ENCODE results near the gene ARHGEF10L. TPM values are rescaled to one million over a fixed set of nuclear protein-coding genes. Genes with fewer than 3 reads are reported as not detected.
"Not testable (repeated sequence)": the region's sequence is repeated elsewhere in the genome, so short reads cannot be mapped to it uniquely, and the experiment has no call there.

ARHGEF10L gene, protein sequence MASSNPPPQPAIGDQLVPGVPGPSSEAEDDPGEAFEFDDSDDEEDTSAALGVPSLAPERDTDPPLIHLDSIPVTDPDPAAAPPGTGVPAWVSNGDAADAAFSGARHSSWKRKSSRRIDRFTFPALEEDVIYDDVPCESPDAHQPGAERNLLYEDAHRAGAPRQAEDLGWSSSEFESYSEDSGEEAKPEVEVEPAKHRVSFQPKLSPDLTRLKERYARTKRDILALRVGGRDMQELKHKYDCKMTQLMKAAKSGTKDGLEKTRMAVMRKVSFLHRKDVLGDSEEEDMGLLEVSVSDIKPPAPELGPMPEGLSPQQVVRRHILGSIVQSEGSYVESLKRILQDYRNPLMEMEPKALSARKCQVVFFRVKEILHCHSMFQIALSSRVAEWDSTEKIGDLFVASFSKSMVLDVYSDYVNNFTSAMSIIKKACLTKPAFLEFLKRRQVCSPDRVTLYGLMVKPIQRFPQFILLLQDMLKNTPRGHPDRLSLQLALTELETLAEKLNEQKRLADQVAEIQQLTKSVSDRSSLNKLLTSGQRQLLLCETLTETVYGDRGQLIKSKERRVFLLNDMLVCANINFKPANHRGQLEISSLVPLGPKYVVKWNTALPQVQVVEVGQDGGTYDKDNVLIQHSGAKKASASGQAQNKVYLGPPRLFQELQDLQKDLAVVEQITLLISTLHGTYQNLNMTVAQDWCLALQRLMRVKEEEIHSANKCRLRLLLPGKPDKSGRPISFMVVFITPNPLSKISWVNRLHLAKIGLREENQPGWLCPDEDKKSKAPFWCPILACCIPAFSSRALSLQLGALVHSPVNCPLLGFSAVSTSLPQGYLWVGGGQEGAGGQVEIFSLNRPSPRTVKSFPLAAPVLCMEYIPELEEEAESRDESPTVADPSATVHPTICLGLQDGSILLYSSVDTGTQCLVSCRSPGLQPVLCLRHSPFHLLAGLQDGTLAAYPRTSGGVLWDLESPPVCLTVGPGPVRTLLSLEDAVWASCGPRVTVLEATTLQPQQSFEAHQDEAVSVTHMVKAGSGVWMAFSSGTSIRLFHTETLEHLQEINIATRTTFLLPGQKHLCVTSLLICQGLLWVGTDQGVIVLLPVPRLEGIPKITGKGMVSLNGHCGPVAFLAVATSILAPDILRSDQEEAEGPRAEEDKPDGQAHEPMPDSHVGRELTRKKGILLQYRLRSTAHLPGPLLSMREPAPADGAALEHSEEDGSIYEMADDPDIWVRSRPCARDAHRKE (N-terminal part only)
- total RNA-seq, result 100 to 1,000 TPM in 1 of 4 donors, 10 to 100 TPM in 3; 65.0 to 136 (median 94.1) TPM

DNA sequence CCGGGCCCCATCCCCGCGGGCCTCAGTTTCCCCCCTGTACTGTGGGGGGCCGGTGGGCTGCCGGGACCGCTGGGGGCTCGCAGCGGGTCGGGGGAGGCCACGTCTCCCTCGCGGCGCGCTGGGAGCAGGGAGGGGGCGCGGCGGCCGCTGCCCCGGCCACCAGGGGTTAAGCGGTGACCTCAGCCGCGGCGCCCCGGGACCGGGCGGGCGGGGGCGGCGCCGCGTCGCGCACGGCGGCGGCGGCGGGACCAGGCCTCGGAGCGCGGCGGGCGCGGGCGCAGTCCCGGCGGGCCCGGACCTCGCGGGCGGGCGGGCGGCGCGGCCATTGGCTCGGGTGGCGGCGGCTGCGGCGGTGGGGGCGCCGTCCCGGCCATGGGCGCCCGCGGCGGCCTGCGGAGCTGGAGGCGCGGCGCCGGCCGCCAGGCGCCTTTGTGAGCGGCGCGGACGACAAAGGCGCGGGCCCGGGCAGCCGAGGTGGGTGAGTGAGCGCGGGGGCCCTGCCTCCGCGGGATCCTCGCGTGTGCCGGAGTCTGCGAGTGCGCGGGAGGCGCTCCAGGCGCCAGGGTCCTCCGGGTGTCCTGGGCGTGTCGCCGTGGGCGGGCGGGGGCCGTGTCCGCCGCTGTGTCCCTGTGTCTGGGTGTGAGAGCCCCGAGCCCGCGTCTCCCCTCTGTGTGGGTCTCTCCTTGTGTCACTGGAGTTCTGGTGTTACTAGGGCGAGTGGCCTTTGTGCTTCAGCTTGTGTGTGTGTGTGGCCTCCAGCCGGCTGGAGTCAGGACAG is at the start of gene ARHGEF10L:
Gene ARHGEF10L (plus strand): TSS at position 222 of the 778 bp plus-strand sequence. CDS start 40,898 bp downstream, outside the sequence.
- TF ChIP-seq CTCF (IDR thresholded peaks at IDR 0.05) (no peak), POLR2AphosphoS5 (IDR thresholded peaks at IDR 0.05) (no peak), POLR2A (IDR thresholded peaks at IDR 0.05) (no peak), EP300 (IDR thresholded peaks at IDR 0.05) (no peak)
- Histone ChIP-seq H3K27me3 (no peaks in the 10 kb centered on the region), H3K36me3 (no peaks in the 10 kb centered on the region), H3K4me1 (peaks cover 38% of the 10 kb centered on the region), H3K4me3 (peak within 1 kb of the TSS; percentile 75), H3K27ac (peak within 1 kb of the TSS; percentile 96), H3K9me3 (no peaks in the 10 kb centered on the region)
- WGBS, result no CpG with 5 or more reads among the region's 108 CpGs
- no peak for DNase-seq (ENCODE audit: low spot score in 2 of 2)

DNA sequence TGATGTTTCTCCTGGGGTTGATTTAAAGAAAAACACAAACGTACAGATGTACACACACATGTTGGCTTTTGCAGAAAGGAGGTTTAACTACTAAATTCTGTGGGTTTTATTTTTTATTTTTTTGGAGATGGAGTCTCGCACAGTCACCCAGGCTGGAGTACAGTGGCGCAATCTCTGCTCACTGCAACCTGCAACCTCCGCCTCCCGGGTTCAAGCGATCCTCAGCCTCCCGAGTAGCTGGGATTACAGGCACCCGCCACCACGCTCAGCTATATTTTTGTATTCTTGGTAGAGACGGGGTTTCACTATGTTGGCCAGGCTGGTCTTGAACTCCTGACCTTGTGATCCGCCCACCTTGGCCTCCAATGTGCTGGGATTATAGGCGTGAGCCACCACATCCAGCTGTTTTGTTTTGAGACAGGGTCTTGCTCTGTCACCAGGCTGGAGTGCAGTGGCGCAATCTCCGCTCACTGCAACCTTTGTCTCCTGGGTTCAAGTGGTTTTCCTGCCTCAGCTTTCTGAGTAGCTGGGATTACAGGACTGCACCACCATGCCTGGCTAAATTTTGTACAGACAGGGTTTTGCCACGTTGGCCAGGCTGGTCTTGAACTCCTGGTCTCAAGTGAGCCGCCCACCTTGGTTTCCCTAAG is 49.6 kb upstream of the ARHGEF10L start:
- H3K27ac ChIP-seq; H3K4me1 ChIP-seq; H3K27me3 ChIP-seq; H3K9me3 ChIP-seq; DNase-seq (ENCODE audit: low spot score in 2 of 2); H3K4me3 ChIP-seq; H3K36me3 ChIP-seq: not testable (repeated sequence)
- 89% methylated on average over 16 of the region's 16 CpGs for WGBS

DNA sequence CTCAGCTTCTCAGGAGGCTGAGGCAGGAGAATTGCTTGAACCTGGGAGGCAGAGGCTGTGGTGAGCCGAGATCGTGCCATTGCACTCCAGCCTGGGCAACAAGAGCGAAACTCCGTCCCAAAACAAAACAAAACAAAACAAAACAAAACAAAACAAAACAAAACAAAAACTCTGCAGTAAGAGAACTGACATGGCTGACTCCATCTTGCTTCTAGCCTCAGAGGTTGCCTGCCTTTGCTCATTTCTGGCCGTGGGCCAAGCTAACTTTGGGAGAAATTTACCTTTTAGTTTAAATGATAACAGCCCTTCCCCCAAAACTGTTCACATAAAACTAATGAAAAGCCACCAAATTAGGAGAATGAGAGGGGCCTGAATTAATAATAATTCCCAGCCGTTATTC is 48.8 kb upstream of the ARHGEF10L start:
- H3K9me3 ChIP-seq; H3K36me3 ChIP-seq; H3K4me3 ChIP-seq; H3K27ac ChIP-seq; H3K27me3 ChIP-seq; H3K4me1 ChIP-seq; DNase-seq (ENCODE audit: low spot score in 2 of 2): not testable (repeated sequence)
- 81% methylated on average over 6 of the region's 6 CpGs for WGBS

- no peaks in the 10 kb centered on the region for H3K36me3 ChIP-seq
- no peak overlapping the region for H3K27ac ChIP-seq
- WGBS, result 20% methylated on average over 5 of the region's 5 CpGs
- H3K9me3 ChIP-seq, result no peaks in the 10 kb centered on the region
- DNase-seq (ENCODE audit: low spot score in 2 of 2), result peak; percentile 82 to 84
- H3K27me3 ChIP-seq, result no peaks in the 10 kb centered on the region
- TF ChIP-seq POLR2A (IDR thresholded peaks at IDR 0.05) (no peak), POLR2AphosphoS5 (IDR thresholded peaks at IDR 0.05) (no peak), EP300 (IDR thresholded peaks at IDR 0.05) (no peak), CTCF (IDR thresholded peaks at IDR 0.05) (peak; percentile 73 to 81)
- no peak overlapping the region for H3K4me3 ChIP-seq
- peaks cover 3% of the 10 kb centered on the region for H3K4me1 ChIP-seq
Measured at GRCh38 chr1:17494114-17494729, 45.3 kb upstream of the ARHGEF10L start.

DNA sequence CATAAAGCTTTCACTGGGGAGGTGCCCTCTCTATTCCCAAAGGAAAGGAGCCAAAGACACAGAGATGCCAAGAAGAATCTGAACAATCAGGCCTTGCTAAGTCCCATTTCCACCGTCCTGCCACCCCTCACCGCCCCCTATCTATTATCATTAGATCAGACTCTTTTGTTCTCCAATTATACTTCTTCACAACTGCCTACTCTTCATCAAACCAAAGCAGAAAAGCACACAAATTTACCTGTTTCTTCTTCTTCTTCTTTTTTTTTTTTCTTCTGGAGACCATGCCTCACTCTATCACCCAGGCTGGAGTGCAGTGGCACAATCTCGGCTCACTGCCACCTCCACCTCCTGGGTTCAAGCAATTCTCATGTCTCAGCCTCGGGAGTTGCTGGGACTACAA is 43.1 kb upstream of the ARHGEF10L start:
- peaks cover under 1% of the 10 kb centered on the region for H3K4me1 ChIP-seq
- H3K9me3 ChIP-seq, result no peaks in the 10 kb centered on the region
- TF ChIP-seq CTCF (IDR thresholded peaks at IDR 0.05), result no peak
- no peak for TF ChIP-seq EP300 (IDR thresholded peaks at IDR 0.05)
- TF ChIP-seq POLR2A (IDR thresholded peaks at IDR 0.05), result no peak
- TF ChIP-seq POLR2AphosphoS5 (IDR thresholded peaks at IDR 0.05), result no peak

More for the DNA sequence above, 43.1 kb upstream of the ARHGEF10L start:
- Histone ChIP-seq H3K4me3 (no peak overlapping the region), H3K36me3 (no peaks in the 10 kb centered on the region), H3K27ac (no peak overlapping the region), H3K27me3 (no peaks in the 10 kb centered on the region)
- DNase-seq (ENCODE audit: low spot score in 2 of 2), result no peak
- WGBS, result 69% methylated on average over 4 of the region's 4 CpGs
